ENCODE measurements around the gene LAMC2.

The LAMC2 gene

GRCh38 chr1:183164963-183165362 lies 21.1 kb upstream of the LAMC2 start:
- TF ChIP-seq FOXP2 (optimal IDR thresholded peaks at IDR 0.05; ENCODE audit: borderline replicate concordance, extremely low read depth, extremely low read length, insufficient read depth) = no peak
- TF ChIP-seq REST (IDR thresholded peaks at IDR 0.05; ENCODE audit: insufficient read depth in 1 of 2, low read depth in 2 of 2, low read length in 2 of 2) = no peak
- TF ChIP-seq TAF1 (IDR thresholded peaks at IDR 0.05; ENCODE audit: borderline replicate concordance, insufficient read depth, low read length) = no peak
- no peak for TF ChIP-seq POLR2AphosphoS5 (IDR thresholded peaks at IDR 0.05; ENCODE audit: low read depth, low read length)
- TF ChIP-seq SIN3A (IDR thresholded peaks at IDR 0.05; ENCODE audit: borderline replicate concordance, insufficient read depth, low read length) = no peak

- TF ChIP-seq REST (IDR thresholded peaks at IDR 0.05; ENCODE audit: insufficient read depth in 1 of 2, low read depth in 2 of 2, low read length in 2 of 2) = no peak
- no peak for TF ChIP-seq FOXP2 (optimal IDR thresholded peaks at IDR 0.05; ENCODE audit: borderline replicate concordance, extremely low read depth, extremely low read length, insufficient read depth)
- no peak for TF ChIP-seq POLR2AphosphoS5 (IDR thresholded peaks at IDR 0.05; ENCODE audit: low read depth, low read length)
- no peak for TF ChIP-seq TAF1 (IDR thresholded peaks at IDR 0.05; ENCODE audit: borderline replicate concordance, insufficient read depth, low read length)
- no peak for TF ChIP-seq SIN3A (IDR thresholded peaks at IDR 0.05; ENCODE audit: borderline replicate concordance, insufficient read depth, low read length)
These were observed 20.6 kb upstream of the LAMC2 start for GRCh38 chr1:183165456-183165855.

GRCh38 chr1:183166454-183166853 lies 19.6 kb upstream of the LAMC2 start:
- TF ChIP-seq REST (IDR thresholded peaks at IDR 0.05; ENCODE audit: insufficient read depth in 1 of 2, low read depth in 2 of 2, low read length in 2 of 2) (no peak), SIN3A (IDR thresholded peaks at IDR 0.05; ENCODE audit: borderline replicate concordance, insufficient read depth, low read length) (no peak), POLR2AphosphoS5 (IDR thresholded peaks at IDR 0.05; ENCODE audit: low read depth, low read length) (no peak), FOXP2 (optimal IDR thresholded peaks at IDR 0.05; ENCODE audit: borderline replicate concordance, extremely low read depth, extremely low read length, insufficient read depth) (no peak), TAF1 (IDR thresholded peaks at IDR 0.05; ENCODE audit: borderline replicate concordance, insufficient read depth, low read length) (no peak)

- TF ChIP-seq FOXP2 (optimal IDR thresholded peaks at IDR 0.05; ENCODE audit: borderline replicate concordance, extremely low read depth, extremely low read length, insufficient read depth) = no peak
- no peak for TF ChIP-seq REST (IDR thresholded peaks at IDR 0.05; ENCODE audit: insufficient read depth in 1 of 2, low read depth in 2 of 2, low read length in 2 of 2)
- no peak for TF ChIP-seq POLR2AphosphoS5 (IDR thresholded peaks at IDR 0.05; ENCODE audit: low read depth, low read length)
- TF ChIP-seq SIN3A (IDR thresholded peaks at IDR 0.05; ENCODE audit: borderline replicate concordance, insufficient read depth, low read length) = no peak
- TF ChIP-seq TAF1 (IDR thresholded peaks at IDR 0.05; ENCODE audit: borderline replicate concordance, insufficient read depth, low read length) = no peak
These were observed 18.4 kb upstream of the LAMC2 start for GRCh38 chr1:183167676-183168075.

- TF ChIP-seq POLR2AphosphoS5 (IDR thresholded peaks at IDR 0.05; ENCODE audit: low read depth, low read length) (no peak), SIN3A (IDR thresholded peaks at IDR 0.05; ENCODE audit: borderline replicate concordance, insufficient read depth, low read length) (no peak), REST (IDR thresholded peaks at IDR 0.05; ENCODE audit: insufficient read depth in 1 of 2, low read depth in 2 of 2, low read length in 2 of 2) (no peak), TAF1 (IDR thresholded peaks at IDR 0.05; ENCODE audit: borderline replicate concordance, insufficient read depth, low read length) (no peak), FOXP2 (optimal IDR thresholded peaks at IDR 0.05; ENCODE audit: borderline replicate concordance, extremely low read depth, extremely low read length, insufficient read depth) (no peak)
These were observed 17.8 kb upstream of the LAMC2 start for GRCh38 chr1:183168308-183168707.

Data from PFSK-1 (cell line).